GM12872 (cell line): Measurements from ENCODE around the gene KRT33B.
A peak's percentile ranks its signal among the peaks of the same experiment; 100 is the strongest.

Experiments used
- CTCF ChIP-seq: IDR thresholded peaks from 3 replicates; pipeline ENCODE4 v1.5.1; 2011; ENCODE audit warnings: low read depth, mild to moderate bottlenecking, low read length, moderate library complexity; ENCODE audit not compliant: insufficient read depth

The KRT33B gene

GRCh38 chr17:41325611-41326010, 44.0 kb downstream of the KRT33B start:
- no peak for TF ChIP-seq CTCF

GRCh38 chr17:41325126-41325525, 44.5 kb downstream of the KRT33B start:
- TF ChIP-seq CTCF: no peak

DNA sequence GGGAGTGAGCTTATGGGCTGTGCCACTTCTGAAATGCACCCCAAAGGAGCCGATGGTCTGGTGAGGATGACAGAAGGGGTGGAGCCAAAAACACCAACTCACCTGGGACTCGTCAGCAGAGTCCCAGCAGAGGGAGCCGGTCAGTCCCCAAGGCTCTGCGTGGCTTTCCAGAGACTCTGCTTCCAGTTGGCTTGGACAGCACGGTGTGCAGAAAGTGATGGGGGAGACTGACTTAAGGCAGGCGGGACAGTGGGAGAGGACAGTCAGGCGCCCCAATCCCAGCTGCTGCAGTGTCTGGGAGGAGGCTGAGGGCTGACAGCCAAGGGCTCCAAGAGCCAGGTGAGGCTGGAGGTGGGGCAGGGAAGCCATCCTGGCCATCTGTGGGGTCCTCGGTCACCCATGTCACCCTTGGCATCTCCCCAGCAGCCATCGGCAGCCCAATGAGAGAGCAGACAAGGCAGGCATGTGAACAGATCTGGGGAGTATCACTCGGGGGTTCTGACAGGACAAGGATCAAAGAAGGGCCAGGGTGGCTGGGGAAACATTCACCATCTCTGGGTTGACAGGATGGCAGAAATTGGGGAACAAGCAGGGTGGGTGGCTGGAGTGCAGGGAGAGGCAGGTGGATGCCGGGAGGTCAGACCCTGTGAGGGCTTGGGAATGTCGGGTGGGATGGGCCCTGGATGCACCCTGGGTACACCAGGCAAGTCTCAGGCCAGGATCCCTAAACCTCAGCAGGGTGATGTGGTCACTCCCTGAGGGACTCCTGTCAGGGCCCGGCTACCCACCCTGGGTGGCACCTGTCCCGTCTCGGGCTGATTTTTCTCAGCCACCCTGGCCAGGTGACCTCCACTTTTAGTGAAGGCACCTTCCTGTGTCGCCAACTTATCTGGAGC, 45.2 kb downstream of the KRT33B start:
- peak; percentile 44 for TF ChIP-seq CTCF

GRCh38 chr17:41322903-41323895, 46.4 kb downstream of the KRT33B start:
- no peak for TF ChIP-seq CTCF

- peak; percentile 93 for TF ChIP-seq CTCF
These were observed 47.3 kb downstream of the KRT33B start for GRCh38 chr17:41322094-41322902.

DNA sequence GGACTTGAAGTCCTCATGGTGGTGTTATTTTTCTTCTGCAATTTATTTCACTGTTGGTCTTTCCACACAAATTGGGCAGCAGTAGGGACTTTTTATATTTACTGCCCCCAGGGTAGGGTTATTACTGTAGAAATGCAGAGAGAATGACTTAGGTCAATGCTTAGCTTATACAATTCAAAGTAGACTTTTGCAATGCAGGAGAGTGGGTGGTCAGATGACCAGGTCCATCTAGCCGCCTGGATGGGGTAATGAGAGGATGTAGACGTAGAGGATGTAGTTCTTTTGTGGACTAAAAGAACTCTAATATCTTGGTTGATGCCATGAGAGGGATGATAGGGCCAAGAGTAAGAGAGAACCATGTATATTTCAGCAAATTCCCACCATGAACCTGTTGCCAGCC, 51.4 kb downstream of the KRT33B start:
- TF ChIP-seq CTCF: no peak
